Fibroblast of lung (primary cell): ENCODE measurements around the gene TLCD3B. TPM values are rescaled to one million over a fixed set of nuclear protein-coding genes. Genes with fewer than 3 reads are reported as not detected.

Source experiments
- DNase-seq, 2 donors: peaks; one replicate each; pipeline versions ENCODE4 v3.0.0 to v3.0.0-alpha.2; 2010; ENCODE audit warnings: low read depth in 2 of 2
- H2AFZ ChIP-seq: 2 replicates; pipeline ENCODE4 v1.5.1; 2012; ENCODE audit warnings: low read length, control low read depth, inconsistent platforms
- H3K27ac ChIP-seq: 2 replicates; pipeline ENCODE4 v1.5.1; 2011; ENCODE audit warnings: low read length, control low read depth; ENCODE audit not compliant: insufficient read depth
- H3K27me3 ChIP-seq: 2 replicates; pipeline ENCODE4 v1.5.1; 2011; ENCODE audit warnings: mild to moderate bottlenecking, low read length; ENCODE audit not compliant: control insufficient read depth, insufficient read depth
- H3K36me3 ChIP-seq: 2 replicates; pipeline ENCODE4 v1.5.1; 2011; ENCODE audit warnings: low read length; ENCODE audit not compliant: control insufficient read depth, insufficient read depth
- H3K4me1 ChIP-seq: 2 replicates; pipeline ENCODE4 v1.5.1; 2011; ENCODE audit warnings: low read length; ENCODE audit not compliant: control insufficient read depth, insufficient read depth; ENCODE audit errors: extremely low read depth
- H3K4me2 ChIP-seq: 2 replicates; pipeline ENCODE4 v1.5.1; 2011; ENCODE audit warnings: low read length, control low read depth; ENCODE audit not compliant: insufficient read depth; ENCODE audit errors: extremely low read depth
- H3K4me3 ChIP-seq, 4 experiments: fragments of 200-600 bp in 1 of 4; sonication (generic) in 1 of 4; replicated peaks in 1 of 4; 2 replicates each; pipeline ENCODE4 v1.5.1; 2011 to 2016; ENCODE audit warnings: low read length in 4 of 4, low read depth in 3 of 4, mild to moderate bottlenecking in 3 of 4, control low read depth in 2 of 4, inconsistent platforms in 1 of 4, mixed read lengths in 1 of 4; ENCODE audit not compliant: insufficient read depth in 1 of 4; ENCODE audit errors: control extremely low read depth in 1 of 4
- H3K79me2 ChIP-seq: 2 replicates; pipeline ENCODE4 v1.5.1; 2012; ENCODE audit warnings: mild to moderate bottlenecking, low read length, inconsistent platforms; ENCODE audit not compliant: control insufficient read depth, insufficient read depth
- H3K9ac ChIP-seq: 2 replicates; pipeline ENCODE4 v1.5.1; 2011; ENCODE audit warnings: mild to moderate bottlenecking, low read length, control low read depth; ENCODE audit not compliant: insufficient read depth
- H3K9me3 ChIP-seq: 2 replicates; pipeline ENCODE4 v1.5.1; 2012; ENCODE audit warnings: low read depth, low read length; ENCODE audit not compliant: control insufficient read depth, insufficient read depth
- H4K20me1 ChIP-seq: 2 replicates; pipeline ENCODE4 v1.5.1; 2011; ENCODE audit warnings: low read length; ENCODE audit not compliant: control insufficient read depth, insufficient read depth; ENCODE audit errors: extremely low read depth
- EZH2 ChIP-seq: IDR thresholded peaks from 2 replicates; pipeline ENCODE4 v1.5.1; 2012; ENCODE audit warnings: low read length, control low read depth, mild to moderate bottlenecking; ENCODE audit errors: missing control alignments
- polyA plus RNA-seq, 2 donors: library from polyadenylated mRNA; depleted of rRNA in 1 of 2; stranded (reverse) in 1 of 2; unstranded in 1 of 2; fragments of >200 nt; gene quantifications; 2 replicates each; pipeline ENCODE4 v1.2.1, GENCODE V29; 2011 to 2012; ENCODE audit warnings: missing spikeins in 1 of 2
- total RNA-seq: library from RNA; depleted of rRNA; stranded (reverse); fragments of >200 nt; gene quantifications from 2 replicates; pipeline ENCODE4 v1.2.1, GENCODE V29; 2014
- TF ChIP-seq, protein P1 (sequence below), 2 donors: IDR thresholded peaks in 1 of 2; conservative IDR thresholded peaks in 1 of 2; 1 replicate in 1 of 2; 2 replicates in 1 of 2; pipeline ENCODE4 v1.5.1; 2011 to 2012; ENCODE audit warnings: low read length in 2 of 2, control low read depth in 1 of 2, inconsistent platforms in 1 of 2, low read depth in 1 of 2, mild to moderate bottlenecking in 1 of 2

The TLCD3B gene
- total and polyA plus RNA-seq, 2 donors (not counting 1 experiment from before 2014, with no cell fraction given), result not detected

DNA sequence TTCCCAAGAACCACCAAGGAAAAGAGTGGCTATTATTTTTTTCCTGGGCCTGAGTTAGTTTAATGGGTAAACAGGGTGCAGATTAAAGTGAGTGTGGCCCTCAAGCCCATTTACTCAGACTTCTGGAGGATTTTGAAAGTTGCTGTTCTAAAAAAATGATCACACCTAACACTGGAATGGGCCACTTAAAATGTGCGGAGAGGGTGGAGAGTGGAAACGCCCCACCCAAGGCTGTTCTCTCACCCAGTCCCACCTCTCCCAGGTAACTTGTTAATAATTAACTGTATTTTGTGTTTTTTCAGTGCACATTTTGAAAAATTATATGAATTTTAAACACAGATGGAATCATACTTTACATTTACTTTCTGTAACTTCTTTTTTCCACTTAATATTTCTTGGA, 41.0 kb downstream of the TLCD3B start:
- Histone ChIP-seq H4K20me1 (no peaks in the 10 kb centered on the region), H3K4me1 (peaks cover 7% of the 10 kb centered on the region), H3K9ac (no peak overlapping the region), H3K36me3 (peaks cover 36% of the 10 kb centered on the region), H2AFZ (no peak overlapping the region), H3K4me2 (no peak overlapping the region), H3K27me3 (no peaks in the 10 kb centered on the region), H3K79me2 (no peaks in the 10 kb centered on the region), H3K27ac (no peak overlapping the region), H3K9me3 (no peaks in the 10 kb centered on the region), H3K4me3 (no peak overlapping the region)
- no peak for DNase-seq
- TF ChIP-seq EZH2, result no peak
- TF ChIP-seq, protein P1, sequence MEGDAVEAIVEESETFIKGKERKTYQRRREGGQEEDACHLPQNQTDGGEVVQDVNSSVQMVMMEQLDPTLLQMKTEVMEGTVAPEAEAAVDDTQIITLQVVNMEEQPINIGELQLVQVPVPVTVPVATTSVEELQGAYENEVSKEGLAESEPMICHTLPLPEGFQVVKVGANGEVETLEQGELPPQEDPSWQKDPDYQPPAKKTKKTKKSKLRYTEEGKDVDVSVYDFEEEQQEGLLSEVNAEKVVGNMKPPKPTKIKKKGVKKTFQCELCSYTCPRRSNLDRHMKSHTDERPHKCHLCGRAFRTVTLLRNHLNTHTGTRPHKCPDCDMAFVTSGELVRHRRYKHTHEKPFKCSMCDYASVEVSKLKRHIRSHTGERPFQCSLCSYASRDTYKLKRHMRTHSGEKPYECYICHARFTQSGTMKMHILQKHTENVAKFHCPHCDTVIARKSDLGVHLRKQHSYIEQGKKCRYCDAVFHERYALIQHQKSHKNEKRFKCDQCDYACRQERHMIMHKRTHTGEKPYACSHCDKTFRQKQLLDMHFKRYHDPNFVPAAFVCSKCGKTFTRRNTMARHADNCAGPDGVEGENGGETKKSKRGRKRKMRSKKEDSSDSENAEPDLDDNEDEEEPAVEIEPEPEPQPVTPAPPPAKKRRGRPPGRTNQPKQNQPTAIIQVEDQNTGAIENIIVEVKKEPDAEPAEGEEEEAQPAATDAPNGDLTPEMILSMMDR (conservative IDR thresholded peaks at IDR 0.05 in 1 of 2, IDR thresholded peaks at IDR 0.05 in 1 of 2; ENCODE audit: low read depth in 1 of 2, low read length in 2 of 2), result no peak

DNA sequence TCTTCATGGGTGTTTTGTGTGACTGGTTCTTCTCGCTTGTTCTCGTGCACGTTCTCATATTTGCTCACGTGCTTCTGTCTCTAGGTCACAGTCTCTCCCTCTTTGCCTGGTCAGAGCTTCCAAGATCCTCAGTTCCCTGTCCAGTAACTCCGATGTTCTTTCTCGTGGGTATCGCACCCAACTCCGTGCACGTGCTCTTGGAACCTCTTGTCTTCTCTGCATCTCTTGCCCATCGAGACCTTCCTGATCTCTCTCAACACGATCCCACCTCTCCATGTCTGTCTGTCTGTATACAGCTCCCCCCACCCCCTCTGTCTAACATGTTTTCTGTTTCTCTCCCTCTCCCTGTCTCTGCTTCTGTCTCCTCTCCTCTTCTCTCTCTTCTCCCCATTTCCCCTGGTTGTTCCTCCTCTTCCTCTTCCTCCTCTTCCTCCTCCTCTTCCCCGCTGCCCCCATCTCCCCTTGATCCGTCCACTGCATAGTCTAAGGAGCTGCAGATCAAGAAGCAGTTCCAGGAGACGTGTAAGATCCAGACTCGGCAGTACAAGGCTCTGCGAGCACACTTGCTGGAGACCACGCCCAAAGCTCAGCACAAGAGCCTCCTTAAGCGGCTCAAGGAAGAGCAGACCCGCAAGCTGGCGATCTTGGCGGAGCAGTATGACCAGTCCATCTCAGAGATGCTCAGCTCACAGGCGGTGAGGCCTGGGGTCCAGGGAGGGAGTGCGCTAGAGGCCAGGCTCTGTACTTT, 41.8 kb downstream of the TLCD3B start:
- Histone ChIP-seq H4K20me1 (no peaks in the 10 kb centered on the region), H3K9me3 (no peaks in the 10 kb centered on the region), H3K4me2 (no peak overlapping the region), H3K36me3 (peaks cover 38% of the 10 kb centered on the region), H3K27me3 (no peaks in the 10 kb centered on the region), H3K79me2 (no peaks in the 10 kb centered on the region), H3K27ac (no peak overlapping the region), H3K4me3 (no peak overlapping the region), H3K9ac (no peak overlapping the region), H3K4me1 (no peaks in the 10 kb centered on the region), H2AFZ (no peak overlapping the region)
- DNase-seq, result no peak
- TF ChIP-seq EZH2, result no peak
- TF ChIP-seq, protein P1 (conservative IDR thresholded peaks at IDR 0.05 in 1 of 2, IDR thresholded peaks at IDR 0.05 in 1 of 2; ENCODE audit: low read depth in 1 of 2, low read length in 2 of 2), result no peak

DNA sequence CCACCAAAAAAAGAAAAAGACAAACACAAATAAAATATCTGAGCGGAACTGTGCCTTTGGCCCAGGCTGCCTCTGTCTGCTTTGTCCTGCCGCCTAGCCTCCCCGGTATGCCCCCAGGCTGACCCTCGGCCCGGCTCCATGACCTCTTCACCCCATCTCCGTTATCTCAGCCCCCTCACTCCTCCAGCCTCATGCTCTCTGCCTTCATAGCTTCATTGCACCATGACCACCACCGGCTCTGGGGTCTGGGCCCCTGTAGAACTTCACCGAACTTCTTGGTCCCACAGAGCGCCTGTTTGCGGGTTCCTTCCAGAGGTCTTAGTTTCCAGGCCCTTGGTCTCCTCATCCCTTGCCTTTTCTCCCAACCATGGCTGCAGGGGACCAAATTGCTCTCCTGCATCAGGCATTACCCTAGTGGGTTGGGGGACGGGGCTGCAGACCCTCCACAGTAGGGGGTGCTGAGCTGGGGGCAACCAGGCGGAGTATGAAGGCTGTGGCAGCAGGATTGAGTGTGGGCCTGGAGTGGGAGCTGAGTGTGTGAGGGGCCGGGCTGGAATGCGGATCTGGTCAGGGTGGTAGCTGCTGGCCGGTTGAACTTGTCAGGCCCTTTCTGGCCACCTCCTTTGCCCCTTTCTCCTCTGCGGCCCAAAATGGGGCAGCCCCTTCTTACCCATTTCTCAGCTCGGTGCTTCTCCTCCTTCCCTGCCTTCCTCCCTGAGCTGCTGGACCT, 42.6 kb downstream of the TLCD3B start:
- H3K36me3 ChIP-seq, result peaks cover 37% of the 10 kb centered on the region
- no peaks in the 10 kb centered on the region for H3K79me2 ChIP-seq
- TF ChIP-seq EZH2, result no peak
- TF ChIP-seq, protein P1 (conservative IDR thresholded peaks at IDR 0.05 in 1 of 2, IDR thresholded peaks at IDR 0.05 in 1 of 2; ENCODE audit: low read depth in 1 of 2, low read length in 2 of 2), result no peak
- H3K9me3 ChIP-seq, result no peaks in the 10 kb centered on the region
- H3K9ac ChIP-seq, result no peak overlapping the region
- DNase-seq, result no peak
- H3K27me3 ChIP-seq, result no peaks in the 10 kb centered on the region
- H2AFZ ChIP-seq, result no peak overlapping the region
- H3K4me2 ChIP-seq, result no peak overlapping the region
- no peaks in the 10 kb centered on the region for H4K20me1 ChIP-seq
- H3K27ac ChIP-seq, result no peak overlapping the region
- no peak overlapping the region for H3K4me3 ChIP-seq
- no peaks in the 10 kb centered on the region for H3K4me1 ChIP-seq
